HG03520 (cell line): ENCODE data around the gene IL31RA.
"Not testable (repeated sequence)": the region's sequence is repeated elsewhere in the genome, so short reads cannot be mapped to it uniquely, and the experiment has no call there.

Experiments
- ATAC-seq: cut with Tn5 transposase; IDR thresholded peaks from one replicate; pipeline ENCODE4 v1.9.1; 2021; ENCODE audit warnings: mild to moderate bottlenecking, moderate library complexity; ENCODE audit not compliant: unreplicated experiment

IL31RA gene

DNA sequence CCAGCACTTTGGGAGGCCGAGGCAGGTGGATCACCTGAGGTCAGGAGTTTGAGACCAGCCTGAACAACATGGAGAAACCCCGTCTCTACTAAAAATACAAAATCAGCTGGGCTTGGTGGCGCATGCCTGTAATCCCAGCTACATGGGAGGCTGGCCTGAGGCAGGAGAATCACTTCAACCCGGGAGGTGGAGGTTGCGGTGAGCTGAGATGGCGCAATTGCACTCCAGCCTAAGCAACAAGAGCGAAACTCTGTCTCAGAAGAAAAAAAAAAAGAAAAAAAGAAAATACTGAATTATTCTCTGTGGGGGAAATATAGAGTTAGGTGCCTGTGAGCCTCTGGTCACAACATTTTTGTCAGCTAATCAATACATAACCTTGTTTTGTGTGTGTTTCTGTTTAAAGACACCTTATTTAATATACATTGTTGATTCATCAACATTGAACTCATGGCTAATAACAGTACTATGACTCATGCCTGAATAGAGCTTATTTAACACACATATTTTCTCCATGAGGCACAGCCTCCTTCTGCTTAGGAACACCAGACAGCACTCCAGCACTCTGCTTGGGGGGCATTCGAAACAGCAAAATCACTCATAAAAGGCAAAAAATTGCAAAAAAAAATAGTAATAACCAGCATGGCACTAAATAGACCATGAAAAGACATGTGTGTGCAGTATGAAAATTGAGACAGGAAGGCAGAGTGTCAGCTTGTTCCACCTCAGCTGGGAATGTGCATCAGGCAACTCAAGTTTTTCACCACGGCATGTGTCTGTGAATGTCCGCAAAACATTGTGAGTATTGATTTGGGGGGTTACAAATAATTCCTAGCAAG is at the start of gene IL31RA:
IL31RA (plus strand) TSS at position 519 of the 836 bp plus-strand sequence; CDS start at position 733, 214 bp downstream.
- no peak for ATAC-seq

DNA sequence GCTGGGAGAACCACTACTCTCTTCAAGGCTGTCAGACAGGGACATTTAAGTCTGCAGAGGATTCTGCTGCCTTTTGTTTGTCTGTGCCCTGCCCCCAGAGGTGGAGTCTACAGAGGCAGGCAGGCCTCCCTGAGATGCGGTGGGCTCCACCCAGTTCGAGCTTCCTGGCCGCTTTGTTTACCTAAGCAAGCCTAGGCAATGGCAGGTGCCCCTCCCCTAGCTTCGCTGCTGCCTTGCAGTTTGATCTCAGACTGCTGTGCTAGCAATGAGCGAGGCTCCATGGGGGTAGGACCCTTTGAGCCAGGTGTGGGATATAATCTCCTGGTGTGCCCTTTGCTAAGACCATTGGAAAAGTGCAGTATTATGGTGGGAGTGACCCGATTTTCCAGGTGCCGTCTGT is 42.3 kb upstream of the IL31RA start:
- not testable (repeated sequence) for ATAC-seq

DNA sequence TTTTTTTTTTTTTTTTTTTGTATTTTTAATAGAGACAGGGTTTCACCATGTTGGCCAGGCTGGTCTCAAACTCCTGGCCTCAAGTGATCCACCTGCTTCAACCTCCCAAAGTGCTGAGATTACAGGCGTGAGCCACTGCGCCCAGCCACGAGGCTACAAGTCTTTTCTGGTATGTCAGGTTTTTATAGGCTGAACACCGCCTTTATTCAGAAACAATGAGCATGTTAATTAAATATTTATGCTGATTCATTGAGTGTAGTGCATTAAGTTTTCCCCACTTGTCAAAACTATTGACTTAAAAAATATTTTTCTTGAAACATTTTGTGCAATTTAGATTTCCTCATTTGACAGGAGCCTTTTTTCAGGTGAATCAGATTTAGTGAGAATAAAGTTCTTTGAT is 35.2 kb upstream of the IL31RA start:
- ATAC-seq, result not testable (repeated sequence)

DNA sequence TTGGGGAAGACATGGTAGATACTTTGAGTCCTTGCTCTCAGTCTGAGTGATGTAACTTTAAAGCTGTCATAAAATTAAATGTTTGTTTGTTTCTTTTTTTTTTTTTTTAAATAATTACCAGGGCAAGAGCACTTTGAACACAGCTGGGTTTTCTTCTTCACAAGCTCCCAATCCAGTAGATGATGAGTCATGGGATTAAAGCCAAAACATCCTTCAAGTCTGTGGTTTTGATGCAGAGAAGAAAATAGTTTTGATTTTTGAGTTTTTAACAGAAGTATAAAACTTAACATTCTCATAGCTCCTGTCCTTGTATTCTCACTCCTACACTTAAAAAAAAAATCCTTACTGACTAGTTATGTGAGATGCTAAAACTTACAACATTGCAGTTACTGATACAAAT is 34.8 kb upstream of the IL31RA start:
- ATAC-seq, result no peak

DNA sequence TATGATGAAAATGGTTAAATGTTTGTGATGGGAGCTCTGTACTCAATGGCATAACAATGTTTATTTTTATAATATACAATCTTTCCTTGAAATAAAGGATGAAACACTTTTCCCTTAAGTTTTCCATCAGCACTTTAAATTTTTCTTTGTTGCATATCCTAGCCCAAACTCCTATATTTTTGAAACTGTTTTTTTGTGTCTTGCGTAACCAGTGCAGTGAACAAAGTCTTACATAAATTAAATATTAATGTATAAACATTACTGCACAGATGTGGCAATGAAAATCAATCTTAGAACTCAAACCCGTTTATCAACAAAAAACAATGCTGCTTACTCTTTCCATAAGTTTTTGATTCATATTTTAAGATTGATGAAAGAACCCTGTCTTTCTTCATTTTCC is 34.1 kb upstream of the IL31RA start:
- ATAC-seq, result no peak

DNA sequence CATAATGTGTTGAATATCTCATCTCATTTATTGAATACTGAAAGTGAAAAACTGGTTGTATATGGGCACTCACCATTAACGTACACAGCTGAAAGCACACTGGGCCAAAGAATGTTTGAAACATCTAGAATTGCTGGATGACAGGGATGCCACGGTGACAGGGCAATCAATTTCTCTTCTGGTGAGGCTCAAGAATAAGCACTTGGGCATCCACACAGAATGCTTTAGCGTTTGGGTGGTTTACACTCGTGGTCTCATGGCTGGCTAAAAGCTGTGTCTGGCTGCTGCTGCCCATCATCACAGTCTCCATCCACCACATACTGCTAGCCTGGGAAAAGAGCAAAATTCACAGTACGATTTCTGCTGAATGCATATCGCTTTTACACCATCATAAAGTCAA is 30.7 kb upstream of the IL31RA start:
- no peak for ATAC-seq

DNA sequence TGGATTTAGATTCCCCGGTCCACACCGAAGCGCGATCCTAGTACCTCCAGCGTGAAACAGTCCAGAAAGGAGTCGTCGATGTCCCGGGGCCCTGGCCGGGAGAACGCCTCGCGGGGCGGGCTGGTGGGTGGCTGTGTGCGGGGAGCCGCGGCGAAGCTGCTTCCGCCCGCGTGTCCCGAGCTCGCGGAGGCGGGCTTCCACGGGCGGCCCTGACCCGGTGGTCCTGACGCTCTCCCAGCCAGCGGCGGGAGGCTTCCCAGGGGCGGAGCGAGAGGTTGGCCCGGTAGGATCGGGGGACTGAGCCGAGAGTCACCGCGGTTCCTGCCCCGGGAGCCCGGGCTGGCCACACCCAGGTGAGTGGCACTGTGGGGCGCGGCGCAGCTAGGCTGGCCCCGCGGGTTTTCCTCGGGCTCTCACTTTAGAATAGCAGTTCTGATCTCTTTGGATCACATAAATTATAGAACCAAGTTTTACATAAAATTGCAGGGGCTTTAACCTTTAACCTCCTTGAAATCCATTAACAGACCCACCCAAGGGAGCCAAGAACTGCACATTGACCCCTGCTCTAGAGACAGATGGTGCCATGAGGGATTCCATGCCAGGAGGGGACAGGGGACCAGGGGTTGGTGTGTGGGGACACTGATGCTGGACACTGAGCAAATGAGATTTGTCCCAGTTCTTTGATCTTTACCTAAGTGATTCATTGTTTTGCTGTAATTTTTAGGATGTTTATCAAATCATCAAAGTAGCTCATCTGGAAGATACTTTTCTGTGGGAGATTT is 29.2 kb upstream of the IL31RA start:
- no peak for ATAC-seq

DNA sequence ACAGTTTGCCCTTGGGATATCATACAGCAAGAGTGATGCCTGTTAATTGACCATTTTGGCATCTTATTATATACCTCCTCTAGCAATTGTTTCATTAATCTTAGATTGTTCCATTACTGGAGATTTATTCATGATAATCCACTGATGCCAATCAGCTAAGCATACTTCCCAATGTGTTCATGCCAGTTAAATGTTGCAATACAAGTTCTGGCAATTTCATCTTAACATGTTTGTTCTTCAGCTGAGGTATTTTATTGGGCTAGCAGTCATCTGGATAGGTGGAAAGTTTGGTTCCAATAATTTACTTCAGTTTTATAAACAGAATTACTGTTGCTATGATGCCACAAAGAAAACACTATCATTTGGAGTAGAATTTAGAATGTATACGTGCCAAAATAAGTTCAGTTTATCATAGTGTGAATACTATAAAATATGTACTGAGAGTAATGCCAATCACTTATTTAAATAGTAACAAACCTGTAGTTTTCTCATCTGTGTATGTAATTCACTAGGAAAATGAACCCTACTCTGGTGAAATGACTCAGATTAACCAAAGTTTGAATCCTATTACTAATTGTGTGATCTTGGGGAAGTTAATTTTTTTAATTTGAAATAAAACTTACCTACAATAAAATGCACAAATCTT is 27.9 kb upstream of the IL31RA start:
- no peak for ATAC-seq

DNA sequence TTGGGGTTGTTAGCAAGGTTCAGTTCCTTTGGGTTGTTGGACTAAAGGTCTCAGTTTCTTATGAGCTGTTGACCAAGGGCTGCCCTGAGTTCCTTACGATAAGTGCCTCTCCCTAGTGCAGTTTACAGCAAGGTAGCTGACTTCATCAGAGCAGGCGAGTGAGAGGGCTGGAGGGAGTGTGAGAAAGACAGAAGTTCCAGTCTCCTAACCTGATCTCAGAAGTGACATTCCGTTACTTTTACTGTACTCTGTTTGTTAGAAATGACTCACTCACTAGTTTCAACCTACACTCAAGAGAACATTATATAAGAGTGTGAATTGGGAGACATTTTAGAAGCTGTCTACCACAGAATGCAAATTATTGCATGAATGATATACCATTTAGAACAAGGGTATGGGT is 21.2 kb upstream of the IL31RA start:
- ATAC-seq, result no peak

DNA sequence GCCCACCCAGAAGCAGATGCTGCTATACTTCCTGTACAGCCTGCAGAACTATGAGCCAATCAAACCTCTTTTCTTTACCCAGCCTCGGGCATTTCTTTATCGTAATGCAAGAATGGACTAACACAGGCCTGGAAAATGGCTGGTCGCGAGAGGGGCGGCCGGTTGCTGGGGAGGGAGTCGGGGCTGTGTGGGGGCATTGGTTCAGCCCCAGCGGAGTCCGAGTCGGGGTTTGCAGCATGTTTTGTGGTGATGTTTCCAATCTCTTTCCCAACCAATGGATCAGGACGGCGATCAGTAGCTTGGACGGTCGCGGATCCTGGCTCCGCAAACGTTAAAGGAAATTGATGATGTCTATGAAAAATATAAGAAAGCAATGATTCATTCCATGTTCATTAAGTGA is 18.7 kb upstream of the IL31RA start:
- no peak for ATAC-seq

DNA sequence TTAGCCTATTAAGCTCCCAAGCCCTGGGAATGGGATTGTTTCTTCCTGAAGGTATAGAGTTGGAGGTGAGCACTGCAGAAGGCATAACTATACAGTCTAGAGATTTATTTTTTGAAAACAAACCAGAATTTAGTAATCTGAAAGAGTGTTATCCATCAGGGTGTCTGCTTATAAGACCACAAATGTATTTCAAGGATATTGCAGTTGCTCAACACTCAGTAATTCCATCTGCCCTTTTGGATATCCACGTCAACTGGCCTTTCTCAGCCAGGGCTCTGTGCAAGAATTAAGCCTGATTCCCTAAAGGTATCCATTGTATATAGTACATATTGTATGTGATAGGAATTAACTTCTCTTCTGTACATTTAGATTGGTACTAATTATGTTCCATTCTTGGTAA is 15.0 kb upstream of the IL31RA start:
- ATAC-seq, result no peak

DNA sequence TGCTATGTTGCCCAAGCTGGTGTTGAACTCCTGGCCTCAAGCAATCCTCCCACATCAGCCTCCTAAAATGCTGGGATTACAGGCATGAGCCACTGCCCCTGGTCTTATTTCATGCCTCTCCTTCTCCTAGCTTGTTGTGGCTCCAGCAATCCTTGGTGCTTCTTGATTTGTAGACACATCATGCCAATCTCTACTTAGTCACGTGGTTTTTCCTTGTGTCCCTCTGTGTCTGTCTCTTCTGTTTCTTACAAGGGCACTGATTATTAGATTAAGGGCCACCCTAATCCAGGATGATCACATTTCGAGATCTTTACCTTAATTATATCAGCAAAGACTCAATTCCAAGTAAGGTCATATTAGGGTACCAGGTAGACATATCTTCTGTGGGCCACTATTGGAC is 9.2 kb upstream of the IL31RA start:
- ATAC-seq, result no peak

DNA sequence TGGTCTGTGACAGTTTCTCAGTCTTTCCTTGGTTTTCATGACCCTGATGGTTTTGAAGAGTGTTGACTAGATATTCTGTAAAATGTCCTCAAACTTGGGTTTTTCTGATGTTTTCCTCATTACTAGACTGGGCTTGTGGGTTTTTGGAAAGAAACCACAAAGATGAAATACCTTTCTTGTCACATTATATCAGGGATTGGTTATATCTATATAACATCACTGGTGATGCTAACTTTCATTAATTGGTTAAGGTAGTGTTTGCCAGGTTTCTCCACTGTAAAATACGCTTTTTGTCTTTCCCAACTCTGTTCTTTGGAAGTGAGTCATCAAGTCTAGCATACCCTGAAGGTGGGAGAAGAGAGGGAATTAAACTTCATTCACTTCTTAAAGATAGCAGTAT is 3.3 kb upstream of the IL31RA start:
- ATAC-seq, result no peak

DNA sequence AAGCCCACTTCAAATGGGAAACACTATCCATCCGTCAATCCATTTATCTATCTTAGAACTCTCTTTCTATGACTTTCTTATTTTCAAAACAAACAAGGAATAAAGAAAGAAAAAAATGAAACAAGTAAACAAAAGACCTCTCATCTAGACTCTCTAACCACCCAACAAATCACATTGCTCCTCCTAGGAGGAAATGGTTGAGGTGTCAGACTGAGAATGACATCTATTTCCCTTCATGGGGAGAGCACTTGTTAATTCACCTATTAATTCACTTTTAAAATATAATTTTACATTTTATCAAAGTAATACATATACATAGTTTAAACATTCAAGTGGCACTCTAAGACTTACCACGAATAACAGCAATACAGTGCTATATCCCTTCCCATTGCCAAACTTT is 2.4 kb upstream of the IL31RA start:
- ATAC-seq, result no peak

DNA sequence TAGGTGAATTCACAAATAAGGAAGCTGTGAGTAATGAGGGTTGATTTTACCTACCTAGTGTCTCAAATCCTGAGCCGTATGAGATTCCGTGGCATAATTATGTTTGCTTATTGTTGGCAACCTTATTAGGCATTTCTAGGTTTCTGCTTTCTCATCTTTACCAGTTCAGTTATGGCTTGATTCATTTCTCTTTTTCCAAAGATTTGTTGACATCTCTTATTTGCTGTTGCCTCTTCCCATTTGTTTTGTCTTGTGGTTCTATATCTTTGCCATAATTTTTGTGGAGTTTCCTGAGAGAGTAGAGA is 470 bp downstream of the IL31RA start:
- no peak for ATAC-seq

DNA sequence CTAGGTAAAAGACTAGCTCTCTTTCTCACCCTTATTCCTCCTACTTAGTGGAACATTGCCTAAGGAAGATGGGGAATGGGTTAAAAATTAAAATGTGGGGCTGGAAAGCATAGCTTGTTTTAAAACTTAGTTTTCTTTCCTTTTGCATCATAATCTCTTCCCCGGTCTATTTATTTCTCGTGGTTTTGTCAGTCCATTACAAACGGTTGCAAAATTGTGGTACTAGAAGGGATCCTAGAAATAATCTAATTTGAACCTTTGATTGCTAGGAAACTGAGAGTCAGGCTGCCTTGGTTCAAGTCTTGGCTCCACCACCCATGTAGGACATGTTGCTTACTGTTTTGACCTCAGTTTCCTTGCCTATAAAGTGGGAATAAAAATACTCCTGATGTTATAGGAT is 1.3 kb downstream of the IL31RA start:
- no peak for ATAC-seq

DNA sequence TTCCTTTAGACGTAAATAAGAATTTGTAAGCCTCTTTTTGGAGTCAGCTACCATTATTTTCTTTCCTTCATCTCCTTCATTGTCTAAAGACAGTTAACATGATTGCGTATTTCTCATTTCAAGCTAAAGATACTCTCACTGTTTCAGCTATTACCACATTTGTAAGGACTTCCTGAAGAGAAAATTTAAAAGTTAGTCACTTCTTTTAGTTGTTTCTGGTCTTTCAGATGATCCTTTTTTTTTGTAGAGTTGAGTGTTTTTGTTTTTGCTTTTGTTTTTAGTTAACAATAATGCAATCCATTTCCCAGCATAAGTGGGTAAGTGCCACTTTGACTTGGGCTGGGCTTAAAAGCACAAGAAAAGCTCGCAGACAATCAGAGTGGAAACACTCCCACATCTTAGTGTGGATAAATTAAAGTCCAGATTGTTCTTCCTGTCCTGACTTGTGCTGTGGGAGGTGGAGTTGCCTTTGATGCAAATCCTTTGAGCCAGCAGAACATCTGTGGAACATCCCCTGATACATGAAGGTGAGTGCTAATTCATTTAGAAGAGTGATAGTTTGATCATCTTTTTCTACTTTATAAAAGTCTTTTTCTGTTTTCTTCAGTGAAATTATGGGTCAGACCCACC is 2.0 kb downstream of the IL31RA start:
- no peak for ATAC-seq

DNA sequence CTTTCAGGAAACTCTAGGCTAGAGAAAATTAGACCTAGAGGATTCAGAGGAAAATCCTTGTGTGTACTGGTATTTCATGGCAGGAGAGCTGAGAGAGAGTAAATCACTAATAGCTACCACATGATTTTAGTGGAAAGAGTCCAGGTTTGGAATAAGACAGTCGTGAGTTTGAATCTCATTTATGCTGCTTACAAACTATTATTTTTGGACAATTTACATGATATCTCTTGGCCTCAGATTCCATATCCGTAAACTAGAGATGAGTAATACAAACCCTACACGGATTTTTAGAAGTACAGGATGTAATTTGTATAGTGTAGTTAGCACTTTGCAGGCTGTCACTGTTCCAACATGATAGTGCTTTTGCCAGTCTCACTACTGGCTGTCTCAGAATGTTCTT is 2.7 kb downstream of the IL31RA start:
- ATAC-seq, result no peak

DNA sequence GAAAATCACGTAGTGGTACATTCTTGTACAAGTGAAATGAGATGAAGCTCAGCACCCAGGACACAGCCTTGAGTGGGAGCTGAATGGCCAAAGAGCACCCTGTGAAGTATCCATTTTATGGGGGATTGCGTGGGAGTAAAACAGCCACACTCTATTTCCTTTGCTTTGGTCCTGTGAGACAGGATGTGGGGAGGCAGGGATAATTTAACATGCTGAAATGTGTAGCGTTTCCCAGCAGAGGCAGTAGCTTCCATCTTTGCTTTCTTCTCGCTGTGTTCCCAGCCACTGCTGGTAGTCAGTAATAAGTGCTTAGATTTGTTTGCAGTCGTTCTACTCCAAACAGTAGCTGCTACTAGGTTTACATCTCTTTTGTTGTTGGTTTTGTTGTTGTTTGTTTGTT is 4.4 kb downstream of the IL31RA start:
- ATAC-seq, result no peak

DNA sequence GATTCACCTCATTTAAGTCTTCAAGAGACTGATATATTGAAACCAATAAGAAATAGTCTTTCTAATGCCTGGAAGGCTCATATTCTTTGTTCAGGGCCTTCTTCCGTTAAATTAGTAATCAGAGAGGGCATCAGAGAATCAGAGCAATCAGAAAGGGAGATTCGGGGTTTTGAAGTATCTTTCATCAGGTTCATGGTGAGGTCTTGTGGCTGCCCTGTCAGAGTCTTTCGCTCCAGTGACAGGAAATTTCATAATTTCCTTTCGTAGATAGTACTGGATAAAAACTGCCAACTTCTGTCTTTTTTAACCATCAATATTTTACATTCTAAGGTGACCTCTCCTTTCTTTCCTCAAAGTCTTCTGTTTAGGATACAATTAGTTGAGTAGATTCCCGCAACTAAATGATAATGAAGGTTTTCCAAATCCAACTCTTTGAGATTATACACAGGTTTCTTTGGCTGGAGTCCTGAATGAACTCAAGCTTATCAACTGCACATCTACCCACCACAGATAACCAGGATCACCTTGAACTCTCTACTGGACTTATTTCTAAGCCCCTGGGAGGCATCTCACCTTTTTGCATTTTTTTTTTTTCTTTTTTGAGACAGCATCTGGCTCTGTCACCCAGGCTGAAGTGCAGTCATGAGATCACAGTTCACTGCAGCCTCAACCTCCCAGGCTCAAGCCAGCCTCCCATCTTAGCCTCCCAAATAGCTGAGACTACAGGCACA is 5.5 kb downstream of the IL31RA start:
- no peak for ATAC-seq

DNA sequence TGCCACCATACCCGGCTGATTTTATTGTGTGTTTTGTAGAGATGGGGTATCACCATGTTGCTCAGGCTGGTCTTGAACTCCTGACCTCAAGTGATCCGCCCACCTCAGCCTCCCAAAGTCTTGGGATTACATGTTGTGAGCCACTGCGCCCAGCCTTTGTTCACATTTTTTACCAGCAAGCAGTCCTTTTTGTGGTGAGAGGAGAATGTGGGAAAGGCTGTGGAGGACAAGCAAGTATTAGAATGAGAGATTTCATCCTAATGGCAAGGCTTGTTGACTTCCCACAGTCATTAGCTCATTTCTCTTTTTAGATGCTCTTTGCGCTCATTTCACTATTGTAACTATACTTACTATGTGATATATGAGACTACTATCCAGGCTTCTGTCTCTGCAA is 6.1 kb downstream of the IL31RA start:
- no peak for ATAC-seq
